D721Med (cell line): ENCODE data around the gene ERLEC1.
"Not testable (repeated sequence)": the region's sequence is repeated elsewhere in the genome, so short reads cannot be mapped to it uniquely, and the experiment has no call there.

Experiments
- DNase-seq: peaks from one replicate; pipeline ENCODE4 v3.0.0; 2011; ENCODE audit warnings: low spot score; ENCODE audit not compliant: insufficient read length
- FAIRE-seq: peaks from 2 replicates; lab custom pipeline; 2011; peaks lifted over from hg19 to GRCh38; lab: Jason Lieb, UNC
- TF ChIP-seq, protein P1 (sequence below): IDR thresholded peaks from 2 replicates; pipeline ENCODE4 v1.5.1; 2012; ENCODE audit warnings: mild to moderate bottlenecking, control low read depth; ENCODE audit not compliant: insufficient read depth; ENCODE audit errors: missing control alignments

The ERLEC1 gene

GRCh38 chr2:53820048-53820447 is 33.2 kb downstream of the ERLEC1 start:
- FAIRE-seq (no peak), DNase-seq (no peak)
- TF ChIP-seq, protein P1, sequence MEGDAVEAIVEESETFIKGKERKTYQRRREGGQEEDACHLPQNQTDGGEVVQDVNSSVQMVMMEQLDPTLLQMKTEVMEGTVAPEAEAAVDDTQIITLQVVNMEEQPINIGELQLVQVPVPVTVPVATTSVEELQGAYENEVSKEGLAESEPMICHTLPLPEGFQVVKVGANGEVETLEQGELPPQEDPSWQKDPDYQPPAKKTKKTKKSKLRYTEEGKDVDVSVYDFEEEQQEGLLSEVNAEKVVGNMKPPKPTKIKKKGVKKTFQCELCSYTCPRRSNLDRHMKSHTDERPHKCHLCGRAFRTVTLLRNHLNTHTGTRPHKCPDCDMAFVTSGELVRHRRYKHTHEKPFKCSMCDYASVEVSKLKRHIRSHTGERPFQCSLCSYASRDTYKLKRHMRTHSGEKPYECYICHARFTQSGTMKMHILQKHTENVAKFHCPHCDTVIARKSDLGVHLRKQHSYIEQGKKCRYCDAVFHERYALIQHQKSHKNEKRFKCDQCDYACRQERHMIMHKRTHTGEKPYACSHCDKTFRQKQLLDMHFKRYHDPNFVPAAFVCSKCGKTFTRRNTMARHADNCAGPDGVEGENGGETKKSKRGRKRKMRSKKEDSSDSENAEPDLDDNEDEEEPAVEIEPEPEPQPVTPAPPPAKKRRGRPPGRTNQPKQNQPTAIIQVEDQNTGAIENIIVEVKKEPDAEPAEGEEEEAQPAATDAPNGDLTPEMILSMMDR, result no peak

- DNase-seq, result no peak
- TF ChIP-seq, protein P1, result no peak
- no peak for FAIRE-seq
Observed at GRCh38 chr2:53820711-53821110, 33.9 kb downstream of the ERLEC1 start.

- TF ChIP-seq, protein P1, result no peak
- FAIRE-seq (no peak), DNase-seq (no peak)
Observed at GRCh38 chr2:53821810-53822209, 35.0 kb downstream of the ERLEC1 start.

DNA sequence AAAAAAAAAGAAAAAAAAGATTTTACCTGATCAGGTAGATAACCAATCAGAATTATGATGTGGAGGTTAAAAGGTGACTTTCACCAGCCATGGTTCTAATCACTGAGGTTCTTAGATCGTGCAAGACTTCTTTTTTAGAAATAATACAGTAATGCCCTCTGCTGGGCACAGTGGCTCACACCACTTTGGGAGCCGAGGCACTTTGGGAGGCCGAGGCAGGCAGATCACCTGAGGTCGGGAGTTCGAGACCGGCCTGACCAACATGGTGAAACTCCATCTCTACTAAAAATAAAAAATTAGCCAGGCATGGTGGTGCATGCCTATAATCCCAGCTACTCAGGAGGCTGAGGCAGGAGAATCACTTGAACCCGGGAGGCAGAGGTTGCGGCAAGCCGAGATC is 36.8 kb downstream of the ERLEC1 start:
- TF ChIP-seq, protein P1, result peak; percentile 26
- not testable (repeated sequence) for DNase-seq, FAIRE-seq

GRCh38 chr2:53826030-53826410 is 39.2 kb downstream of the ERLEC1 start:
- DNase-seq (no peak), FAIRE-seq (no peak)
- TF ChIP-seq, protein P1, result no peak

DNA sequence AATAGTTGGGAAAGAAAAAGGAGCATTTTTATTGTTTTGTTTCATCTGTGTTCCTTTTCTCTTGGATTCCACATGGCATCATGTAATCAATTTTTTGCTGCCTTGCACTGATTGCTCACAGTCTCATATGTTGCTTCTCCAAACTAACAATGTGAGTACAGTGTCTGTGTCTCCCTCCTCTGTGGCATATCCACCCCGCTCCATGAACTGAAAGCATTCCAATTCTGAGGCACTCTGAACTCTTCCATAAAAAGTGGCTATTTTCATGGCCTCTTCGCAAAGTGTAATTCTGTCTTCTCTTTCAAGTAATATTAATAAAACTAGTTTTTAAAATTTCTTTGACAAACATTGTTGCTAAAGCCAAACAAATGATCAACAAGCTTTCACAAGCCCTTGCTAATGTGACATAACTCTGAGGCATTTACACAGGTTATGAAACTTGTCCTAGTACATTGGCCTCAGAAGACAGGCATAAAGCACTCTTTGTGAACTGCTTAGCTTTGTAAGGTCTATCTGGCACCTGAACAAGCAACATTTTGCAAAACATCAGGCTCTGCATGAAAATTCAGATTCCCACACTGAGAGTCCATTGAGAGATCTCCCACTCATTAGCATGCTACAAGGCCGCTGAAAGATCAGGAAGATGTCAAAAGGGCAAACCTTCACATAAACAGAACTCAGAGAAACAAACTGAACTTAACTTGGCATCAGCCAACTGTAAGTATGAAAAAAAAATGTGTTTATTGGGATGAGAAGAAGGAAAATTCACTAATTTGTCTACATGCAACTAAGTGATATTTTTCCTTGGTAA is 39.9 kb downstream of the ERLEC1 start:
- DNase-seq (no peak), FAIRE-seq (no peak)
- TF ChIP-seq, protein P1, result no peak

DNA sequence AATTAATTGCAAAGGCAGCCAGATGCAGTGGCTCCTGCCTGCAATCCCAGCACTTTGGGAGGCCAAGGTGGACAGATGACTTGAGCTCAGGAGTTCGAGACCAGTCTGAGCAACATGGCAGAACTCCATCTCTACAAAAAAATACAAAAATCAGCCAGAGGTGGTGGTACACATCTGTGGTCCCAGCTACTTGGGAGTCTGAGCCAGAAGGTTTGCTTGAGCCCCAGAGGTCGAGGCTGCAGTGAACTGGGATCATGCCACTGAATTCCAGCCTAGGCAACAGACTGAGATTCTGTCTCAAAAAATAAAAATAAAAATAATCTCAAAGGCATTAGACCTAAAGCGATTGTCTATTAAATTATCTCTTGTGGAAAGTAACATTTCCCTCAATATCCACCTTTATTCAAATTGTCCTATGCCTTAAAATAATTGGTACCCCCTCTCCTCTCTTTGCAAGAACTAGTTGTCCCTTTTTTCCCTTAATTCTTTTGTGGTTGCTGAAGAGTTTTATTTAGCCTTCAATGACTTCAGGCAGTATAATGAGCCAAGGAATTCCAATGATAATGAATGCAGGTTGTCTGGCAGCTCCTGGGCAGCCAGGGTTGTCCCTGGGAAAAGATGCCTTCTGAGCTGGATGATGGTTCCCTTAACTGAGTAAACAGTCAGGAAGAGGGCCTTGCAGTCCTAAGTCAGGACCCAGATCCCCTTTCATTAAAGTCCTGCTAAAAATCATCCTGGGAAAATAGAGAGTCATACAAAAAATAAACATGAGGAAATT is 40.7 kb downstream of the ERLEC1 start:
- no peak for FAIRE-seq

More for the DNA sequence above, 40.7 kb downstream of the ERLEC1 start:
- no peak for DNase-seq
- TF ChIP-seq, protein P1, result no peak
